H54 (cell line): ENCODE data around the gene OLIG1.

ENCODE experiments used
- DNase-seq: peaks from one replicate; pipeline ENCODE4 v3.0.0; 2011; ENCODE audit warnings: low spot score, mixed read lengths; ENCODE audit not compliant: insufficient read length
- FAIRE-seq: peaks from 3 replicates; lab custom pipeline; 2011; peaks lifted over from hg19 to GRCh38; lab: Jason Lieb, UNC
- POLR2A ChIP-seq: IDR thresholded peaks from 2 replicates; pipeline ENCODE4 v1.6.1; 2011; ENCODE audit warnings: low read depth, mild to moderate bottlenecking, low read length

The OLIG1 gene

GRCh38 chr21:33063375-33063883 is 6.5 kb upstream of the OLIG1 start:
- no peak for TF ChIP-seq POLR2A
- DNase-seq (no peak), FAIRE-seq (no peak)

GRCh38 chr21:33063907-33064622 is 5.9 kb upstream of the OLIG1 start:
- DNase-seq, result no peak
- TF ChIP-seq POLR2A, result no peak
- no peak for FAIRE-seq

DNA sequence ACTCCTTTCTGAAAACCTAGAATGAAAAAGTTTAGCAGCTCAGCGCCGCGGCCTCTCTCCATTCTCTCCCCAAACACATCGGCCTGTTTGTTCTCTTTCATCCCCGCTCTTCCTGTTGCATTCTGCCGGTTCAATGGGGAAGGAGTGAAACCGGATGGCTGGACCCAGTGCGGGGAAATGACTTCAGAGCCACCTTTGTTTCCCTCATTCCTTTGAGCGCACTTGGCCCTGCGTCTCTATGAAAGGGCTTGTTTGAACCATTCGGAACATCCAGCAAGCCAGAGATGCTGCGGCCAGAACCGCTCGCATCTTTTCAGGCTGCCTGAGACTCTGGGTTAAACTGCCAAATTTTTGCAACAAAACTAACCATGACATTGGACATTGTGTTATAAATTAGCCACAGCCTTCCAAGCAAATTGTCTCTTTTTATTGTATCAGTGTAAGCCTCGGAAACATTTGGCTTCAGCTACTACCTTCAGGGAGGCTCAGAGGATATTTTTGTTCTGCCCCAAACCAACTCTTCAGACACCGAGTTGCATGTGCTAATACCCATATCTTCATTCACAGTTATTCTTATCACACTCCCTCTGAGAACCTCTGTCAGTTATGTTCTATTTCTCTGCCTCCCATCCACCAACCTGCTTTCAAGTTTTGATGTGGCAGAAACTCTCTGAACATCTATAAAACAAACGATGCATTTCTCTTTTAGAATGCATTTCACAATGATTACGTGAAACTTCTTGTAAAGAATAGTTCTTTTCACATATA is 5.1 kb upstream of the OLIG1 start:
- TF ChIP-seq POLR2A, result no peak

GRCh38 chr21:33067043-33067442 is 2.9 kb upstream of the OLIG1 start:
- DNase-seq, result no peak
- FAIRE-seq, result no peak

More for the DNA sequence above, 5.1 kb upstream of the OLIG1 start:
- no peak for DNase-seq
- FAIRE-seq, result no peak

DNA sequence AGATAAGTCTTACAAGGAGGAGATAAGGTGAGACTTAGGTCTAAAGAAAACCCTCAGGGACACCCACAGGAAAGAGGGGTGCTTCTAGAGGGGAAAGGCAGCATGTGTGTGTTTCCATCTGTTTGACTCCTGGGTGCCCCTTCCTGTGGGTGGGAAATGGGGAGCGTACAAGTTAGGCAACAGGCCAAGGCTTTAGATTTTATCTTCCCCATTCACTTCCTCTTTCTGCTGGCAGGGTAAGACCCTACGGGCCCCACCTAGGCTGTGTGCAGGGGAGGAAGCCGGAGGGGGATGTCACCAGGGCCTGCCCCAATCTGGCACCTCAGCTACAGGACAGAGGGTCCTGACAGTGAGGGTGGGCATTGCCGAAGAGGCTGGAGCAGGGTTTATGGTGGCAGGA is 2.5 kb upstream of the OLIG1 start:
- no peak for TF ChIP-seq POLR2A
- no peak for FAIRE-seq
- DNase-seq, result no peak

More at GRCh38 chr21:33067043-33067442, 2.9 kb upstream of the OLIG1 start:
- TF ChIP-seq POLR2A, result no peak

DNA sequence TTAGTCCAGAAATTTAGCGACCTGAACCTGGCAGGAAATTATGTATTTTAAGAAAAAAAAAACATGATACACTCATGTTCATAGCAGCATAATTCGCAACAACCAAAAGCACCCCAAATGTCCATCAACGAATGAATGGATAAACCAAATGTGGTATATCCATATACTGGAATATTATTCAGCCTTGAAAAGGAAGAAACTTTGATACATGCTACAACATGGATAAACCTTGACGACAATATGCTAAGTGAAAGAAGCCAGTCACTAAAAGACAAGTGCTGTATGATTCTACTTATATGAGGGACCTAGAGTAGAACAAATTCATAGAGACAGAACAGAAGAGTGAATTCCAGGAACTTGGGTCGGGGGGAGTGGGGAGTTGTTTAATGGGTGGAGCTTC is 698 bp upstream of the OLIG1 start:
- DNase-seq (no peak), FAIRE-seq (no peak)
- TF ChIP-seq POLR2A, result no peak

DNA sequence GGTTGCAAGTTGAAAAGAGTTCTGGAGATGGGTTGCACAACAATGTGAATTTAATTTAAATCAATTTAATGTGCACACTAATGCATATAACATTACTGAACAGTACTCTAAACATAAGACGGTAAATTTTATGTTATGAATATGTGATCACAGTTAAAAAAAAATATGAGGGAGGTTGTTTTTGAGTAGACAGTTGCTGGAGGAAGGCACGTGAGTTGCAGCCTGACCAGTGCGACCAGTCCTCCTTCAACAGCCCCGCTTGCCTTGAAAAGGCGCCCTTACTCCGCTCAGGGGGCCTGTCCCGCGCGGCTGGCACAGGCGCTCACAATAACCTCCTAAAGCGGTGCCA is 322 bp upstream of the OLIG1 start:
- DNase-seq, result no peak
- FAIRE-seq, result no peak
- no peak for TF ChIP-seq POLR2A

- no peak for TF ChIP-seq POLR2A
- DNase-seq (no peak), FAIRE-seq (no peak)
These were observed 730 bp downstream of the OLIG1 start for GRCh38 chr21:33070744-33070997.

DNA sequence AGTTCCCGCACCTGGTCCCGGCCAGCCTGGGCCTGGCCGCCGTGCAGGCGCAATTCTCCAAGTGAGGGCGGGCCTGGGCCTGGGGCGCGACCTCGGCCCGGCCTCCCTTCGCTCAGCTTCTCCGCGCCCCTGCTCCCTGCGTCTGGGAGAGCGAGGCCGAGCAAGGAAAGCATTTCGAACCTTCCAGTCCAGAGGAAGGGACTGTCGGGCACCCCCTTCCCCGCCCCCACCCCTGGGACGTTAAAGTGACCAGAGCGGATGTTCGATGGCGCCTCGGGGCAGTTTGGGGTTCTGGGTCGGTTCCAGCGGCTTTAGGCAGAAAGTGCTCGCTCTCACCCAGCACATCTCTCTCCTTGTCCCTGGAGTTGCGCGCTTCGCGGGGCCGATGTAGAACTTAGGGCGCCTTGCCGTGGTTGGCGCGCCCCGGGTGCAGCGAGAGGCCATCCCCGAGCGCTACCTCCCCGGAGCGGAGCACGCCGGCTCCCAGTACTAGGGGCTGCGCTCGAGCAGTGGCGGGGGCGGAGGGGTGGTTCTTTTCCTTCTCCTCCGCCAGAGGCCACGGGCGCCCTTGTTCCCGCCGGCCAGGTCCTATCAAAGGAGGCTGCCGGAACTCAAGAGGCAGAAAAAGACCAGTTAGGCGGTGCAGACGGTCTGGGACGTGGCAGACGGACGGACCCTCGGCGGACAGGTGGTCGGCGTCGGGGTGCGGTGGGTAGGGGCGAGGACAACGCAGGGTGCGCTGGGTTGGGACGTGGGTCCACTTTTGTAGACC is 1.2 kb downstream of the OLIG1 start:
- no peak for FAIRE-seq
- TF ChIP-seq POLR2A, result no peak
- no peak for DNase-seq

DNA sequence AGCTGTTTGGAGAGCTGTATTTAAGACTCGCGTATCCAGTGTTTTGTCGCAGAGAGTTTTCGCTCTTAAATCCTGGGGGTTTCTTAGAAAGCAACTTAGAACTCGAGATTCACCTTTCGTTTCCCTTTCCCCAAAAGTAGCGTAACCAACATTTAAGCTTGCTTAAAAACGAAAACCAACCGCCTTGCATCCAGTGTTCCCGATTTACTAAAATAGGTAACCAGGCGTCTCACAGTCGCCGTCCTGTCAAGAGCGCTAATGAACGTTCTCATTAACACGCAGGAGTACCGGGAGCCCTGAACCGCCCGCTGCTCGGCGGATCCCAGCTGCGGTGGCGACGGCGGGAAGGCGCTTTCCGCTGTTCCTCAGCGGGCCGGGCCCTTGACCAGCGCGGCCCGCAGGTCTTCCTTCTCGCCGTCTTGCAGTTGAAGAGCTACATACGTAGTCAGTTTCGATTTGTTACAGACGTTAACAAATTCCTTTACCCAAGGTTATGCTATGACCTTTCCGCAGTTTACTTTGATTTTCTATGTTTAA is 1.9 kb downstream of the OLIG1 start:
- TF ChIP-seq POLR2A, result no peak
- no peak for FAIRE-seq
- DNase-seq, result no peak

GRCh38 chr21:33073636-33074035 is 3.7 kb downstream of the OLIG1 start:
- DNase-seq, result no peak
- FAIRE-seq, result no peak
- no peak for TF ChIP-seq POLR2A

DNA sequence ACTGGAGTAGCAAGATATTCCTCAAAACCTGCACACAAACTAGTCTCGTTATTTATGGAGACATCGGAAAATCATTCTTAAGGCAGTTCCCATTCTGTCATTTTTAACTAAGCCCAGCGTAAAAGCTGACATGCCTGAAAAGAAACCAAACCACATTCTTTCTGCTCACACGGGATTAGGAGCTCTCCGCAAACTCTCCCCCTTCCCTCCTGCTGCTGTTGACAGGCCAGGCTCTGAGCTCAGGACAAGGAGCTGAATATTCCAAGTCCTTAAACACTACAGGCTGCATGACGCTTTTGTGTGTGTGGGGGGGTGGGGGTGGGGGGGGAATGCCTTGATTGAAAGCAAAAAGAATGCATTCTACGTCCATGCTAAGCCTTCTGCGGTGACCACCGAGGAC is 5.2 kb downstream of the OLIG1 start:
- DNase-seq, result no peak
- no peak for TF ChIP-seq POLR2A
- FAIRE-seq, result no peak

- FAIRE-seq (no peak), DNase-seq (no peak)
- no peak for TF ChIP-seq POLR2A
These were observed 5.8 kb downstream of the OLIG1 start for GRCh38 chr21:33075596-33076195.
